Measurements from ENCODE around the gene GCC2. TPM values are rescaled to one million over a fixed set of nuclear protein-coding genes. Genes with fewer than 3 reads are reported as not detected.

The GCC2 gene
- total and polyA plus RNA-seq, 2 donors (not counting 3 experiments of a cell fraction or from before 2014, with no cell fraction given) = 4.1 to 38.7 TPM

- FAIRE-seq (no peak), DNase-seq (ENCODE audit: low read depth, low spot score) (no peak)
- Histone ChIP-seq H3K9ac (replicated peaks; ENCODE audit: extremely low read depth, insufficient read depth, low read length) (no peak overlapping the region), H3K4me3 (replicated peaks in 1 of 3; ENCODE audit: insufficient read depth in 1 of 3, low read depth in 1 of 3, low read length in 3 of 3) (no peak overlapping the region), H3K27ac (ENCODE audit: insufficient read depth, low read depth, low read length) (no peak overlapping the region), H4K20me1 (replicated peaks; ENCODE audit: control insufficient read depth, extremely low read depth, insufficient read depth, low read length) (no peaks in the 10 kb centered on the region), H3K4me1 (ENCODE audit: control insufficient read depth, extremely low read depth, insufficient read depth, low read length) (no peaks in the 10 kb centered on the region), H3K4me2 (ENCODE audit: insufficient read depth, low read length) (no peak overlapping the region), H3K36me3 (ENCODE audit: control insufficient read depth in 2 of 2, extremely low read depth in 1 of 2, insufficient read depth in 2 of 2, low read length in 2 of 2) (peaks cover 0 to 6% of the 10 kb centered on the region in 2 experiments), H3K79me2 (ENCODE audit: control insufficient read depth, insufficient read depth, low read length) (no peaks in the 10 kb centered on the region), H3K27me3 (ENCODE audit: control insufficient read depth in 2 of 2, insufficient read depth in 2 of 2, low read length in 2 of 2) (no peaks in the 10 kb centered on the region), H3K9me1 (replicated peaks; ENCODE audit: control insufficient read depth, extremely low read depth, insufficient read depth, low read length) (no peaks in the 10 kb centered on the region), H2AFZ (ENCODE audit: low read depth, low read length) (no peak overlapping the region), H3K9me3 (replicated peaks; ENCODE audit: control insufficient read depth, insufficient read depth, low read length) (no peaks in the 10 kb centered on the region)
- no TSS peak for BruUV-seq (replicated peaks)
- ChIA-PET CTCF (no interaction called here), POLR2A (no interaction called here)
- intact Hi-C loops (cut with micrococcal nuclease) = loop anchor here (5.0 kb wide), 1 partner anchor 97 kb away; no protein-coding TSS in a partner anchor
- no peak for TF ChIP-seq POLR2A (IDR thresholded peaks at IDR 0.05; ENCODE audit: low read depth, low read length)
- TF ChIP-seq FOS (IDR thresholded peaks at IDR 0.05; ENCODE audit: borderline replicate concordance, insufficient read depth, low read length) = no peak
- TF ChIP-seq MYC (IDR thresholded peaks at IDR 0.05; ENCODE audit: low read depth, low read length) = no peak
- no peak for TF ChIP-seq POLR2AphosphoS5 (IDR thresholded peaks at IDR 0.05; ENCODE audit: insufficient read depth, low read depth, low read length)
- no peak for TF ChIP-seq GATA2 (IDR thresholded peaks at IDR 0.05; ENCODE audit: insufficient read depth, insufficient read length, low read depth, low read length)
- TF ChIP-seq CTCF (IDR thresholded peaks at IDR 0.05; ENCODE audit: extremely low read depth in 1 of 2, insufficient read depth in 1 of 2, low read depth in 1 of 2, low read length in 2 of 2) = no peak
- no peak for TF ChIP-seq EZH2 (IDR thresholded peaks at IDR 0.05; ENCODE audit: borderline replicate concordance, low read depth, low read length, severe bottlenecking)
- dilution Hi-C loops (cut with MboI; ENCODE audit: extremely low pct_ligation_motif_present, low sequenced_read_pairs) = no loop called here
These were observed 36.2 kb downstream of the GCC2 start for GRCh38 chr2:108485253-108485652.
